Esophagus squamous epithelium (tissue), 5 donors: ENCODE data around the gene CDC42EP2. TPM values are rescaled to one million over a fixed set of nuclear protein-coding genes. Genes with fewer than 3 reads are reported as not detected.

Source experiments
- DNase-seq: peaks from one replicate; lab custom pipeline; 2025; lab: John Stamatoyannopoulos, UW
- H3K27ac ChIP-seq, 4 donors: fragments of 200-600 bp; sonication (generic); one replicate each; pipeline ENCODE4 v1.5.1; 2016 to 2019; ENCODE audit warnings: mild to moderate bottlenecking in 1 of 4
- H3K27me3 ChIP-seq, 4 donors: fragments of 200-600 bp; sonication (generic); 1 replicate in 3 of 4; 2 replicates in 1 of 4; pipeline versions ENCODE4 v1.5.1 to v1.6.0; 2017 to 2021; ENCODE audit warnings: antibody characterized with exemption in 1 of 4
- H3K36me3 ChIP-seq, 3 donors: fragments of 200-600 bp; sonication (generic); one replicate each; pipeline ENCODE4 v1.5.1; 2016 to 2019
- H3K4me1 ChIP-seq, 3 donors: fragments of 200-600 bp; sonication (generic); one replicate each; pipeline ENCODE4 v1.5.1; 2017 to 2019
- H3K4me3 ChIP-seq, 4 donors: fragments of 200-600 bp; sonication (generic); 1 replicate in 3 of 4; 2 replicates in 1 of 4; pipeline ENCODE4 v1.5.1; 2016 to 2019; ENCODE audit warnings: mild to moderate bottlenecking in 2 of 4, moderate library complexity in 1 of 4
- H3K9me3 ChIP-seq, 3 donors: fragments of 200-600 bp; sonication (generic); one replicate each; pipeline ENCODE4 v1.5.1; 2016 to 2019
- POLR2A ChIP-seq, 4 donors: fragments of 450-650 bp; IDR thresholded peaks; one replicate each; pipeline ENCODE4 v1.6.1; 2017; ENCODE audit warnings: antibody characterized with exemption in 4 of 4, mild to moderate bottlenecking in 4 of 4, moderate library complexity in 3 of 4
- WGBS, 2 donors: methylation state at CpG; one replicate each; pipeline ENCODE4 v1.1.5; 2018; 5-methylcytosine and 5-hydroxymethylcytosine counted together
- intact Hi-C: fragments of 100-400 bp; cut with DNase I; formaldehyde crosslinking; loops from one replicate; pipeline ENCODE4 v1.15.0; 2022
- total RNA-seq, 4 donors: library from RNA; depleted of rRNA; stranded (reverse); fragments of >200 nt; gene quantifications; one replicate each; pipeline ENCODE4 v1.1.0, GENCODE V29; 2016
- TF ChIP-seq, protein P1 (sequence below), 6 experiments: fragments of 450-650 bp in 4 of 6; fragments of 200-600 bp in 2 of 6; sonication (generic) in 2 of 6; IDR thresholded peaks; one replicate each; pipeline ENCODE4 v1.5.1; 2016 to 2019; ENCODE audit warnings: antibody characterized with exemption in 6 of 6, mild to moderate bottlenecking in 4 of 6, moderate library complexity in 4 of 6
- donor health status: DM: yes; HTN: yes; CAD: no.

The CDC42EP2 gene
- total RNA-seq, 4 donors from 2014 or later = 0.76 to 11.4 (median 5.6) TPM

DNA sequence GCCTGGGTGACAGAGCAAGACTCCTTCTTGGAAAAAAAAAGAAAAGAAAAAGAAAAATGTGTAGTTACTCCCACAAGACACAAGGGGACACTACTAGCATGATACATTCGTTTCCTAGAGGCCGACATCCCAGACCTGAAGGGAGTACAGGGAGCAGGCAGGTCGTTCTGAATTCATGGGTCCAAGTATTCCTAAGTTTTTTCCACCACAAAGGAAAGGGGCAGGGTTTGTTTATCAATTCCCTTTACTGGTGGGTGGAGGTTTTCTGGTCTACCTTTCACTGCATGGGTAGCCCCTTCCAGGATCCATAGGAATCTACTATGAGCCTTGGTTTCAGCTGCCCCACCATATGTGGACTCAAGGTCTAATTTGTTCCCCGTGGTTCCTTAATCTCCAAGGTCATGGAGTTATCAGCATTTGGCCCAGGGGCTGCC is 51.7 kb downstream of the CDC42EP2 start:
- intact Hi-C loops = loop anchor here (5.0 kb wide), 1 partner anchor 146 kb away; no protein-coding TSS in a partner anchor
- Histone ChIP-seq H3K4me1 (peaks cover 0 to 8% (median 3%) of the 10 kb centered on the region in 3 donors), H3K9me3 (no peaks in the 10 kb centered on the region), H3K27me3 (no peaks in the 10 kb centered on the region), H3K27ac (no peak overlapping the region), H3K4me3 (no peak overlapping the region), H3K36me3 (no peaks in the 10 kb centered on the region)
- DNase-seq = no peak
- TF ChIP-seq POLR2A (IDR thresholded peaks at IDR 0.05) = no peak
- TF ChIP-seq, protein P1, sequence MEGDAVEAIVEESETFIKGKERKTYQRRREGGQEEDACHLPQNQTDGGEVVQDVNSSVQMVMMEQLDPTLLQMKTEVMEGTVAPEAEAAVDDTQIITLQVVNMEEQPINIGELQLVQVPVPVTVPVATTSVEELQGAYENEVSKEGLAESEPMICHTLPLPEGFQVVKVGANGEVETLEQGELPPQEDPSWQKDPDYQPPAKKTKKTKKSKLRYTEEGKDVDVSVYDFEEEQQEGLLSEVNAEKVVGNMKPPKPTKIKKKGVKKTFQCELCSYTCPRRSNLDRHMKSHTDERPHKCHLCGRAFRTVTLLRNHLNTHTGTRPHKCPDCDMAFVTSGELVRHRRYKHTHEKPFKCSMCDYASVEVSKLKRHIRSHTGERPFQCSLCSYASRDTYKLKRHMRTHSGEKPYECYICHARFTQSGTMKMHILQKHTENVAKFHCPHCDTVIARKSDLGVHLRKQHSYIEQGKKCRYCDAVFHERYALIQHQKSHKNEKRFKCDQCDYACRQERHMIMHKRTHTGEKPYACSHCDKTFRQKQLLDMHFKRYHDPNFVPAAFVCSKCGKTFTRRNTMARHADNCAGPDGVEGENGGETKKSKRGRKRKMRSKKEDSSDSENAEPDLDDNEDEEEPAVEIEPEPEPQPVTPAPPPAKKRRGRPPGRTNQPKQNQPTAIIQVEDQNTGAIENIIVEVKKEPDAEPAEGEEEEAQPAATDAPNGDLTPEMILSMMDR (IDR thresholded peaks at IDR 0.05) = peak; percentile 62 to 90 (median 84)
- 0 to 2% methylated on average over 4 of the region's 4 CpGs for WGBS, 2 donors

DNA sequence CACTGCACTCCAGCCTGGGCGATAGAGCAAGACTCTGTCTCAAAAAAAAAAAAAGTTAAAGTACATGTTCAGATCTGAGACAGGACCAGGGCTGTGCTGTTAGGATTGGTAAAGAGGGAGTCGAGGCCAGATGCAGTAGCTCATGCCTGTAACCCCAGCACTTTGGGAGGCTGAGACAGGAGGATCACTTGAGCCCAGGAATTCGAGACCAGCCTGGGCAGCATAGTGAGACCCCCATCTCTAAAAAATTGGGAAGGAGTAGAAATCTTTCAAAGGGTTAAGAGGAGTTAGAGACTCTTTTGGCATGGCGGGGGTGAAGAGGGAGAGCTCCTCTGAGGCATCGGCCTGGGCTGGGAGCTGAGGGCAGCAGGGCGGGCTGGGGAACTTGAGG is 56.0 kb downstream of the CDC42EP2 start:
- peak overlapping the region in 1 of 4 donors; percentile 19 for H3K27ac ChIP-seq
- DNase-seq = no peak
- H3K27me3 ChIP-seq = no peaks in the 10 kb centered on the region
- peaks cover 0 to 19% (median 3%) of the 10 kb centered on the region in 3 donors for H3K4me1 ChIP-seq
- TF ChIP-seq, protein P1 (IDR thresholded peaks at IDR 0.05) = no peak
- TF ChIP-seq POLR2A (IDR thresholded peaks at IDR 0.05) = no peak
- intact Hi-C loops = no loop called here
- no peaks in the 10 kb centered on the region for H3K36me3 ChIP-seq
- H3K4me3 ChIP-seq = no peak overlapping the region
- H3K9me3 ChIP-seq = no peaks in the 10 kb centered on the region
- WGBS, 2 donors = 80 to 89% methylated on average over 5 to 6 of the region's 6 CpGs

Other genes starting within 250 kb of the CDC42EP2 start
- 10 to 100 TPM in 1 of 4 donors, 1 to 10 TPM in 3; 3.1 to 14.3 (median 9.0) TPM for gene CDCA5, start 230.8 kb upstream of the CDC42EP2 start, total RNA-seq
- gene ZFPL1, start 230.6 kb upstream of the CDC42EP2 start, total RNA-seq = 10 to 100 TPM; 24.0 to 52.2 (median 32.2) TPM
- 100 to 1,000 TPM; 204 to 298 (median 224) TPM for gene VPS51, start 218.7 kb upstream of the CDC42EP2 start, total RNA-seq
- gene TM7SF2, start 203.0 kb upstream of the CDC42EP2 start, total RNA-seq = 10 to 100 TPM; 36.4 to 96.5 (median 74.7) TPM
- 10 to 100 TPM; 12.4 to 17.0 (median 16.5) TPM for gene ZNHIT2, start 197.2 kb upstream of the CDC42EP2 start, total RNA-seq
- 100 to 1,000 TPM; 436 to 777 (median 528) TPM for gene FAU, start 192.7 kb upstream of the CDC42EP2 start, total RNA-seq
- gene MRPL49, start 192.5 kb upstream of the CDC42EP2 start, total RNA-seq = 10 to 100 TPM; 68.1 to 76.2 (median 72.0) TPM
- 10 to 100 TPM; 20.4 to 39.3 (median 26.9) TPM for gene SYVN1, start 180.3 kb upstream of the CDC42EP2 start, total RNA-seq
- gene SPDYC, start 144.6 kb upstream of the CDC42EP2 start, total RNA-seq = not detected
- 100 to 1,000 TPM; 225 to 696 (median 354) TPM for gene CAPN1, start 132.9 kb upstream of the CDC42EP2 start, total RNA-seq
- 10 to 100 TPM in 2 of 4 donors, 1 to 10 TPM in 2; 3.1 to 14.1 (median 10.4) TPM for gene POLA2, start 52.9 kb upstream of the CDC42EP2 start, total RNA-seq
- gene DPF2, start 19.0 kb downstream of the CDC42EP2 start, total RNA-seq = 10 to 100 TPM; 18.7 to 35.3 (median 23.8) TPM
- gene TIGD3, start 39.9 kb downstream of the CDC42EP2 start, total RNA-seq = 1 to 10 TPM in 1 of 4 donors, under 1 TPM in 3; 0.13 to 1.3 (median 0.56) TPM
- gene SLC25A45, start 67.8 kb downstream of the CDC42EP2 start, total RNA-seq = 1 to 10 TPM; 1.9 to 7.7 (median 4.0) TPM
- 10 to 100 TPM; 44.1 to 88.7 (median 81.0) TPM for gene FRMD8, start 71.8 kb downstream of the CDC42EP2 start, total RNA-seq
- 100 to 1,000 TPM in 3 of 4 donors, 10 to 100 TPM in 1; 30.6 to 705 (median 357) TPM for gene NEAT1, start 107.9 kb downstream of the CDC42EP2 start, total RNA-seq
- gene MALAT1, start 184.2 kb downstream of the CDC42EP2 start, total RNA-seq = over 10,000 TPM in 2 of 4 donors, 1,000 to 10,000 TPM in 2; 1,739 to 13,677 (median 9,435) TPM
- 10 to 100 TPM; 40.6 to 63.3 (median 52.6) TPM for gene SCYL1, start 210.2 kb downstream of the CDC42EP2 start, total RNA-seq
- gene LTBP3, start 243.5 kb downstream of the CDC42EP2 start, total RNA-seq = 10 to 100 TPM; 28.1 to 87.5 (median 54.0) TPM